GM19463 (cell line): ENCODE data around the gene YIPF5.

ENCODE experiments used
- ATAC-seq: cut with Tn5 transposase; IDR thresholded peaks from one replicate; pipeline ENCODE4 v1.9.1; 2021; ENCODE audit warnings: mild to moderate bottlenecking, moderate library complexity; ENCODE audit not compliant: unreplicated experiment

The YIPF5 gene

GRCh38 chr5:144128844-144129243 lies 41.6 kb downstream of the YIPF5 start:
- no peak for ATAC-seq

- ATAC-seq = no peak
Measured at GRCh38 chr5:144126707-144127106, 43.8 kb downstream of the YIPF5 start.

GRCh38 chr5:144125163-144125726 lies 45.2 kb downstream of the YIPF5 start:
- no peak for ATAC-seq

GRCh38 chr5:144122641-144123040 lies 47.8 kb downstream of the YIPF5 start:
- no peak for ATAC-seq

GRCh38 chr5:144122081-144122480 lies 48.4 kb downstream of the YIPF5 start:
- no peak for ATAC-seq

GRCh38 chr5:144121577-144121976 lies 48.9 kb downstream of the YIPF5 start:
- ATAC-seq = no peak

GRCh38 chr5:144120661-144121180 lies 49.7 kb downstream of the YIPF5 start:
- ATAC-seq = no peak

- no peak for ATAC-seq
Measured at GRCh38 chr5:144117412-144117811, 53.0 kb downstream of the YIPF5 start.

GRCh38 chr5:144114571-144114970 lies 55.9 kb downstream of the YIPF5 start:
- ATAC-seq = no peak
